ENCODE measurements around the gene NFS1.
"Not testable (repeated sequence)": the region's sequence is repeated elsewhere in the genome, so short reads cannot be mapped to it uniquely, and the experiment has no call there.

NFS1 gene

GRCh38 chr20:35708502-35708901, 9.3 kb upstream of the NFS1 start:
- DNase-seq (ENCODE audit: low spot score) = no peak

- not testable (repeated sequence) for DNase-seq (ENCODE audit: low spot score)
These were observed 7.7 kb upstream of the NFS1 start for GRCh38 chr20:35706591-35707529.

- DNase-seq (ENCODE audit: low spot score) = not testable (repeated sequence)
These were observed 6.7 kb upstream of the NFS1 start for GRCh38 chr20:35705894-35706293.

GRCh38 chr20:35704514-35705261, 5.5 kb upstream of the NFS1 start:
- DNase-seq (ENCODE audit: low spot score) = no peak

GRCh38 chr20:35702824-35703695, 3.9 kb upstream of the NFS1 start:
- no peak for DNase-seq (ENCODE audit: low spot score)

- no peak for DNase-seq (ENCODE audit: low spot score)
These were observed 3.1 kb upstream of the NFS1 start for GRCh38 chr20:35702051-35702823.

GRCh38 chr20:35700625-35701148, 1.5 kb upstream of the NFS1 start:
- no peak for DNase-seq (ENCODE audit: low spot score)

- DNase-seq (ENCODE audit: low spot score) = no peak
These were observed 939 bp upstream of the NFS1 start for GRCh38 chr20:35699957-35700624.

- DNase-seq (ENCODE audit: low spot score) = no peak
These were observed 640 bp downstream of the NFS1 start for GRCh38 chr20:35698298-35699126.

GRCh38 chr20:35697696-35698297, 1.4 kb downstream of the NFS1 start:
- DNase-seq (ENCODE audit: low spot score) = no peak

- DNase-seq (ENCODE audit: low spot score) = no peak
These were observed 3.2 kb downstream of the NFS1 start for GRCh38 chr20:35695978-35696377.

- no peak for DNase-seq (ENCODE audit: low spot score)
These were observed 3.9 kb downstream of the NFS1 start for GRCh38 chr20:35695245-35695749.

- DNase-seq (ENCODE audit: low spot score) = no peak
These were observed 8.9 kb downstream of the NFS1 start for GRCh38 chr20:35690265-35690664.

GRCh38 chr20:35686872-35687271, 12.3 kb downstream of the NFS1 start:
- not testable (repeated sequence) for DNase-seq (ENCODE audit: low spot score)

- not testable (repeated sequence) for DNase-seq (ENCODE audit: low spot score)
These were observed 13.8 kb downstream of the NFS1 start for GRCh38 chr20:35685368-35685767.

- DNase-seq (ENCODE audit: low spot score) = no peak
These were observed 17.2 kb downstream of the NFS1 start for GRCh38 chr20:35681960-35682359.

GRCh38 chr20:35680452-35681183, 18.5 kb downstream of the NFS1 start:
- no peak for DNase-seq (ENCODE audit: low spot score)

- DNase-seq (ENCODE audit: low spot score) = no peak
These were observed 24.2 kb downstream of the NFS1 start for GRCh38 chr20:35674921-35675320.
